Muscle layer of colon (tissue), 2 donors: ENCODE measurements around the gene ARMH2.
A peak's percentile ranks its signal among the peaks of the same experiment; 100 is the strongest.
"Not testable (repeated sequence)": the region's sequence is repeated elsewhere in the genome, so short reads cannot be mapped to it uniquely, and the experiment has no call there.

Experiments used
- H3K27ac ChIP-seq: one replicate; pipeline ENCODE4 v1.7.0; 2013; ENCODE audit warnings: low read depth, mild to moderate bottlenecking, low read length, moderate library complexity
- H3K27me3 ChIP-seq, 2 donors: one replicate each; pipeline ENCODE4 v1.7.0; 2013; ENCODE audit warnings: low read length in 2 of 2, mild to moderate bottlenecking in 2 of 2; ENCODE audit not compliant: insufficient read depth in 2 of 2, control insufficient read depth in 1 of 2
- H3K36me3 ChIP-seq: one replicate; pipeline ENCODE4 v1.7.0; 2013; ENCODE audit warnings: mild to moderate bottlenecking, low read length; ENCODE audit not compliant: insufficient read depth
- H3K4me1 ChIP-seq: one replicate; pipeline ENCODE4 v1.7.0; 2013; ENCODE audit warnings: mild to moderate bottlenecking, low read length; ENCODE audit not compliant: insufficient read depth
- H3K4me3 ChIP-seq, 2 donors: one replicate each; pipeline ENCODE4 v1.7.0; 2013; ENCODE audit warnings: low read length in 2 of 2, low read depth in 1 of 2, mild to moderate bottlenecking in 1 of 2, moderate library complexity in 1 of 2
- H3K9ac ChIP-seq: one replicate; pipeline ENCODE4 v1.7.0; 2013; ENCODE audit warnings: low read length
- H3K9me3 ChIP-seq: one replicate; pipeline ENCODE4 v1.7.0; 2013; ENCODE audit warnings: mild to moderate bottlenecking, low read length
- donor health status: abdominal sarcoma.
- donor health status: Adenocarcinoma of cecum.

ARMH2 gene

DNA sequence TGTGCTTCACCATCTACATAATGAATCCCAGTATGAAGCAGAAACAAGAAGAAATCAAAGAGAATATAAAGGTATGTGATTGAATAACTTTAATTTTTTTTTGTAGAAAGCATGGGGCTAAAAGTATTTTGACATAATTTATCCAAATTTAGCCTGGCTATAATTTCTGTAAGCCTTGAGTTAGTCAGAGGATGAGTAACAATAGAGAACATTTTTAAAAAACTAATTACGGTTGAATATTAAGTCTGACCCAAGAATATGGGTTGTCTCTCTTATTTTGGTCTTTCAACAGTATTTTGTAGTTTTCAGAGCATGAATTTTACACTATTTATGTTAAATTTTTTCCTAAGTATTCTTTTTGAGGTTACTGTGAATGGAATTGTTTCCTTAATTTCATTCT lies 21.5 kb downstream of the ARMH2 start:
- Histone ChIP-seq H3K36me3 (peaks cover 4% of the 10 kb centered on the region), H3K27me3 (no peaks in the 10 kb centered on the region), H3K9ac (no peak overlapping the region), H3K4me1 (no peaks in the 10 kb centered on the region), H3K4me3 (no peak overlapping the region), H3K9me3 (no peaks in the 10 kb centered on the region), H3K27ac (no peak overlapping the region)

DNA sequence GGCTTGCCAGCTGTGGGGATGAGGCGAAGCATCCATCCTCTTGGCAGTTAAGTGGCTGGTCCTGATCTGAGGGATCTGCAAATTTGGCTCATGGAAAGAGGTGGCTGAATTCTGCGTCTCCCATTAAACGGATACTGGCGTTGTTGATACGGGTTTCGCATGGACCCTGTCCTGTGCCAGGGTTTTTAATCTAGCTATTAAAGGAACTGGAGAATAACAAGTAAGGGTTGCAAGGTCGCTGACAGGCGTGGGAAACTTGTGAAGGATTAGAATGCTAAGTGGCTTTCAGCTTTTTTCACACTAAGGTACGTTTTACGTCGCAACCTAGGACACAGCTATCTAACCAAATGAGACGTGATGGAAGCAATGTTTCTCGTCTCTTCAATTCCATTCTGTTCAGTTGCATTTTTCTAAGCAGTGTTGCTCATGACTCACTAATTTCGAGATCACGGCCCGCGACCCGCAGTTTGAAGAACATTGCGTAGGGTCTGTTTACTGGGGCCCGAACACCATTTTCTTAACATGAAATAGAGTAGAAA lies 23.1 kb downstream of the ARMH2 start:
- no peaks in the 10 kb centered on the region for H3K9me3 ChIP-seq
- H3K36me3 ChIP-seq, result peaks cover 2% of the 10 kb centered on the region
- H3K27ac ChIP-seq, result peak overlapping the region; percentile 98
- peak overlapping the region; percentile 95 to 97 for H3K4me3 ChIP-seq
- H3K9ac ChIP-seq, result peak overlapping the region; percentile 37
- no peaks in the 10 kb centered on the region for H3K4me1 ChIP-seq
- no peaks in the 10 kb centered on the region for H3K27me3 ChIP-seq

DNA sequence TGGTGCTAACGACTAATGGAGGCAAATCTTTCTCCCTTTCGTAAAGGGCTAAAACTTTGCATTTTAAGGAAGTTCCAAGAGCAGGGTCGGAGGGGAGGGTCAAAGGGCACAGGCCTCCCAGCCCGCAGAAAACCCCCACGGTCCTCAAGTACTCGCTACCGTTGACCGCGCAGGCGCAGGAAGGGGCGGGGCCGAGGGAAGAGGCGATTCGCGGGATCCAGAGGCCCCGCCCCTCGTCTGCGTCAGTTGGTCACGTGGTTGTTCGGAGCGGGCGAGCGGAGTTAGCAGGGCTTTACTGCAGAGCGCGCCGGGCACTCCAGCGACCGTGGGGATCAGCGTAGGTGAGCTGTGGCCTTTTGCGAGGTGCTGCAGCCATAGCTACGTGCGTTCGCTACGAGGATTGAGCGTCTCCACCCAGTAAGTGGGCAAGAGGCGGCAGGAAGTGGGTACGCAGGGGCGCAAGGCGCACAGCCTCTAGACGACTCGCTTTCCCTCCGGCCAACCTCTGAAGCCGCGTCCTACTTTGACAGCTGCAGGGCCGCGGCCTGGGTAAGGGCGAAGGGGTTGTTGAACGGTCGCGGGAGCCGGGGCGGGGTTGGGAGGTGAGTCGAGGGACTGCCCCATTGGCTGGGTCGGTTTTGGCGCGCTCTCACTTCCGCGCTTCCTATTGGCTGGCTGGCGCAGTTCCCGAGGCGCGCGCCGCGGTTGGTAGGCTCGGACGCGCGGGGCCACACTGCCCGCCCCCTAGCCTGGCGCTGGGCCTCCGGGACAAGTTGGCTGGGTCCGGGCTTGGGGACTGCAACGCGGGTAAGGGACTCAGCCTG lies 23.8 kb downstream of the ARMH2 start, which contains the start of gene GMNN:
TSS of gene GMNN (plus strand) at position 242 of the 824 bp plus-strand sequence. CDS start 2,310 bp downstream, outside the sequence.
- peak within 1 kb of the TSS; percentile 95 to 97 for H3K4me3 ChIP-seq
- no peaks in the 10 kb centered on the region for H3K27me3 ChIP-seq
- H3K9ac ChIP-seq, result peak within 1 kb of the TSS; percentile 37
- H3K27ac ChIP-seq, result peak within 1 kb of the TSS; percentile 98
- no peaks in the 10 kb centered on the region for H3K4me1 ChIP-seq
- H3K36me3 ChIP-seq, result no peaks in the 10 kb centered on the region
- no peaks in the 10 kb centered on the region for H3K9me3 ChIP-seq

DNA sequence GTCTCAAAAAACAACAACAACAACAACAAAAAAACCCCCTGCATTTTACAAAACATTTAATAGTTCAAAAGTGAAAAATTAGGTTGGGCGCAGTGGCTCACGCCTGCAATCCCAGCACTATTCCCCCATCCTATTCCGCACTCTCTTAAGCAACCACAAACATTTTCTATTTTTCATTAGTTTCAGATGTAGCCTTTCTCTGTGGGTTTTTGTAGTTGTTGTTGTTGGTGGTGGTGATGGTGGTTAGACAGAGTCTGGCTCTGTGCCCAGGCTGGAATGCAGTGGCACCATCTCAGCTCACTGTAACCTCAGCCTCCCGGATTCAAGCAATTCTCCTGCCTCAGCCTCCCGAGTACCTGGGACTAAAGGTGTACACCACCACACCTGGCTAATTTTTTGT lies 30.4 kb downstream of the ARMH2 start:
- Histone ChIP-seq H3K9me3 (no peaks in the 10 kb centered on the region), H3K27me3 (no peaks in the 10 kb centered on the region), H3K4me3 (no peak overlapping the region), H3K4me1 (no peaks in the 10 kb centered on the region), H3K36me3 (no peaks in the 10 kb centered on the region), H3K9ac (no peak overlapping the region), H3K27ac (no peak overlapping the region)

DNA sequence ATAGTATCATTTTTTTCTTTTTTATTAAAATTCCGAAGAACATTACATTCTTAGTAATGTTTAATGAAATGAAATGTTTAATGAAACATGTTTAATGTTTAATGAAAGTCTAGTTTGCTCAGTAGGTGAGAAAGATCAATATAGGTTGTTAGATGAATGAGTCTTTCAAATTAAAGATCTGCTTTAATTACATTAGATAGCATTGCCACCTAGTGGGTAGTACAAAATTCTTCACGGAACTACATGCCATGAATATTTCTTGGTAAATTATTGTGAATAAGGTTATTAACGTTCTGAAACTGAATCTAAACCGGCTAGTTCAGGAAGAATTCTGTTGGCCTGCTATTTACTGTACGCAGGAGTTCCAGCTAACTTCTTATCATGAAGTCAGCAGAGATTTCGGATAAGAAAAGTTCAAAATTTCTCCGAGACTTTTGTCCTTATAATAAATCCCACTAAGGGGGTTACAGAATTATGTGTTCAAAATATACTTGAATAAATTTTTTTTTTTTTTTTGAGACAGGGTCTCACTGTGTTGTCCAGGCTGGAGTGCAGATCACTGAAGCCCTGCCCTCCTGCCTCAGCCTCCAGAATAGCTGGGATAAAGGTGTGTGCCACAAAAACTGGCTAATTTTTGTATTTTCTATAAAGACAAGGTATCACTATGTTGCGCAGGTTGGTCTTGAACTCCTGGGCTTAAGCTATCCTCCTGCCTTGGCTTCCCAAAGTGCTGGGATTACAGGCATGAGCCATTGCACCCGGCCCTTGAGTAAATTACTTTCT lies 31.8 kb downstream of the ARMH2 start:
- H3K27ac ChIP-seq, result no peak overlapping the region
- H3K9ac ChIP-seq, result no peak overlapping the region
- no peak overlapping the region for H3K4me3 ChIP-seq
- no peaks in the 10 kb centered on the region for H3K27me3 ChIP-seq
- no peaks in the 10 kb centered on the region for H3K4me1 ChIP-seq
- no peaks in the 10 kb centered on the region for H3K9me3 ChIP-seq
- no peaks in the 10 kb centered on the region for H3K36me3 ChIP-seq

DNA sequence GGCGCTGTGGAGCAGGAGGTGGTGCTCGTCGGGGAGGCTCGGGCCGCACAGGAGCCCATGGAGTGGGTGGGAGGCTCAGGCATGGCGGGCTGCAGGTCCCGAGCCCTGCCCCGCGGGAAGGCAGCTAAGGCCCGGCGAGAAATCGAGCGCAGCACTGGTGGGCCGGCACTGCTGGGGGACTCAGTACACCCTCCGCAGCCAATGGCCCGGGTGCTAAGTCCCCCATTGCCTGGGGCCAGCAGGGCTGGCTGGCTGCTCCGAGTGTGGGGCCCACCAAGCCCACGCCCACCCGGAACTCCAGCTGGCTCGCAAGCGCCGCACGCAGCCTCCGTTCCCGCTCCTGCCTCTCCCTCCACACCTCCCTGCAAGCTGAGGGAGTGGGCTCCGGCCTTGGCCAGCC lies 32.7 kb downstream of the ARMH2 start:
- H3K9me3 ChIP-seq, H3K27ac ChIP-seq, H3K27me3 ChIP-seq, H3K9ac ChIP-seq, H3K36me3 ChIP-seq, H3K4me3 ChIP-seq, H3K4me1 ChIP-seq: not testable (repeated sequence)

DNA sequence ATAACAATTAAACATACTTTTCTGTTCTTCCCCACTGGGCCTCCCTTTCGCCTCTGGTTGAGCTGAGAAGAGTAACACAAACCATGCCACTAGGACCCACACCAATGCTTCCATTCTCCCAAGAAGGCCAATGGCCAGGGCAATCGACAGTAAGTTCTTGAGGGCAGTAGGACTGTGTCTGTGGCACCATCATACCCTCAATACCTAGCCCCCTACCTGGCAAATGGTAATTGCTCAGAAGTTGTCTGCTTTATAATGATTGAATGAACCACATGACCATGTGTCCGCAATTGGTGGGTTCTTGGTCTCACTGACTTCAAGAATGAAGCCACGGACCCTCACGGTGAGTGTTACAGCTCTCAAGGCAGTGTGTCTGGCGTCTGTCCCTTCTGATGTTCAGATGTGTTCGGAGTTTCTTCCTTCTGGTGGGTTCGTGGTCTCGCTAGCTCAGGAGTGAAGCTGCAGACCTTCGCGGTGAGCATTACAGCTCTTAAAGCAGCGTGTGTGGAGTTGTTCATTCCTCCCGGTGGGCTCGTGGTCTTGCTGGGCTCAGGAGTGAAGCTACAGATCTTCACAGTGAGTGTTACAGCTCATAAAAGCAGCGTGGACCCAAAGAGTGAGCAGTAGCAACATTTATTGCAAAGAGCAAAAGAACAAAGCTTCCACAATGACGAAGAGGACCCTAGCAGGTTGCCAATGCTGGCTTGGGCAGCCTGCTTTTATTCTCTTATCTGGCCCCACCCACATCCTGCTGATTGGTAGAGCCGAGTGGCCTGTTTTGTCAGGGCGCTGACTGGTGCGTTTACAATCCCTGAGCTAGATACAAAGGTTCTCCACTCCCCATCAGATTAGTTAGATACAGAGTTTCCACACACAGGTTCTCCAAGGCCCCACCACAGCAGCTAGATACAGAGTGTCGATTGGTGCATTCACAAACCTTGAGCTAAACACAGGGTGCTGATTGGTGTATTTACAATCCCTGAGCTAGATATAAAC lies 33.6 kb downstream of the ARMH2 start:
- H3K9me3 ChIP-seq, H3K4me3 ChIP-seq: not testable (repeated sequence)

DNA sequence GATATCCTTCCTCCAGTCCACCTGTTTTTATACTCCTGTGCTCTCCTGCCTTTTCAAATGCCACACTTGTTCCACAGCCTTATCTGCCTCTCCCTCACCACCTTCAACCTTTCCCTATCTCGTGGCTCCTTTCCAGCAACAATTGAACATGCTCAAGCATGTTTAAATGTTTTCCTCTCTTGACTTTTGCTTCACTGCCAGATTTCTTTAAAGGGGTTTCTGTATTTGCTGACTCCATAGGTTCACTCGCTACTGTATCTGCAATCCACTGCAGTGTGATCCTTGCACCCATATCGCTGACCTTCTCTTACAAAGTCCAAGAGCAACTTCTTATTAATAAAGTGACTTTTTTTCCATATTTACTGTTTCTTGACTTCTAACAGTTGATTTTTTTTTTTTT lies 35.1 kb downstream of the ARMH2 start:
- H3K4me3 ChIP-seq, result no peak overlapping the region
- no peaks in the 10 kb centered on the region for H3K4me1 ChIP-seq
- H3K36me3 ChIP-seq, result no peaks in the 10 kb centered on the region
- no peaks in the 10 kb centered on the region for H3K9me3 ChIP-seq
- H3K27ac ChIP-seq, result no peak overlapping the region
- H3K27me3 ChIP-seq, result no peaks in the 10 kb centered on the region
- no peak overlapping the region for H3K9ac ChIP-seq

More for the DNA sequence above, 33.6 kb downstream of the ARMH2 start:
- not testable (repeated sequence) for H3K27ac ChIP-seq, H3K36me3 ChIP-seq, H3K4me1 ChIP-seq, H3K27me3 ChIP-seq, H3K9ac ChIP-seq

DNA sequence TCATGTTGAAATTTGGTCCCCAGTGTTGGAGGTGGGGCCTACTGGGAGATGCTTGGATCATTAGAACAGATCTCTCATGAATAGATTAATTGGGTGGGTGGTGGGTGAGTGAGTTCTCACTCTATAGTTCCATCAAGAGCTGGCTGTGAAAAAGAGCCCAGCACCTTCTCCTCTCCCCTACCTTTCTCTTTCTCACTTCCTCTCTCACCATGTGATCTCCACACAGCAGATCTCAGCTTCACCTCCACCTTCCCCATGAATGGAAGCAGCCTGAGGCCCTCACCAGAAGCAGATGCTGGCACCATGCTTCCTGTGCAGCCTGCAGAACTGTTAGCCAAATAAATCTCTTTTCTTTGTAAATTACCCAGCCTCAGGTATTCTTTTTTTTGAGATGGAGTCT lies 36.9 kb downstream of the ARMH2 start:
- Histone ChIP-seq H3K27me3 (no peaks in the 10 kb centered on the region), H3K9me3 (no peaks in the 10 kb centered on the region), H3K36me3 (no peaks in the 10 kb centered on the region), H3K27ac (no peak overlapping the region), H3K9ac (no peak overlapping the region), H3K4me3 (no peak overlapping the region), H3K4me1 (no peaks in the 10 kb centered on the region)

DNA sequence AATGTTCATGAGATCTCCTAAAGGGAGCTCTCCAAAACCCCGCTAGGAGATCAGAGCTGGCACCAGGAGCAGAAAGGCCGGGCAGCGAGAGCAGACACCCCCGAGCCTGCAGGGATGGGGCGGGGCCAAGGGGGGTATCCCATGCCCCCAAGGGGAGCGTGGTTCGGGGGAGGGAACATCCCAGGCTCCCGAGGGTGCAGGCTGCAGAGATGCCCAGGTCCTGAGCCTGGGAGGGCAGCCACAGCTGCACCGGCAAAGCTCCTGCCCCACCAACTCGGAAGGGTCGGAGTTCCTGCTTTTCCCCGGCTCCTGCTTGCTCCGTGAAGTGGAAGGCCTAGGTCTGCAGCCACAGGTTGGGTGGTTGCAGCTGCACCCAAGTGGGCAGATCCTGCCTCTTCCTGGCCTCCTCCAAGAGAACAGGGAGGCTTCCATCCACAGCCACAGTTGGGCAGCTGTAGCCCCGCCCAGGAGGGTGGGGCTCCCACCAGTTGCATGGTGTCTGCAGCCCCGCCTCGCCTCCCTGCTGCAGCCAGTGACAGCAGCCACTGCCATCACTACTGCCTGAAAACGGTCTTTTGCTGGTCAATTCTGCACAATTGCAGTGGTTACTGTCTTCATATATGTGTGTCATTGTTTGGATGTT lies 37.4 kb downstream of the ARMH2 start:
- Histone ChIP-seq H3K4me3 (no peak overlapping the region), H3K27ac (no peak overlapping the region), H3K4me1 (no peaks in the 10 kb centered on the region), H3K27me3 (no peaks in the 10 kb centered on the region), H3K9me3 (no peaks in the 10 kb centered on the region), H3K36me3 (no peaks in the 10 kb centered on the region), H3K9ac (no peak overlapping the region)
